NCI-H2171 (cell line): ENCODE results near the gene NSD1.

ENCODE experiments used
- DNase-seq: peaks from one replicate; lab custom pipeline; 2025; lab: John Stamatoyannopoulos, UW

NSD1 gene

GRCh38 chr5:177178733-177179304 lies 45.2 kb downstream of the NSD1 start:
- no peak for DNase-seq

- no peak for DNase-seq
Observed at GRCh38 chr5:177179431-177179830, 45.9 kb downstream of the NSD1 start.

GRCh38 chr5:177183142-177183541 lies 49.6 kb downstream of the NSD1 start:
- no peak for DNase-seq

GRCh38 chr5:177183766-177184360 lies 50.3 kb downstream of the NSD1 start:
- no peak for DNase-seq

- no peak for DNase-seq
Observed at GRCh38 chr5:177185993-177186392, 52.4 kb downstream of the NSD1 start.

GRCh38 chr5:177186645-177187044 lies 53.1 kb downstream of the NSD1 start:
- no peak for DNase-seq

GRCh38 chr5:177188775-177189174 lies 55.2 kb downstream of the NSD1 start:
- no peak for DNase-seq

GRCh38 chr5:177189416-177189815 lies 55.8 kb downstream of the NSD1 start:
- DNase-seq: no peak

- no peak for DNase-seq
Observed at GRCh38 chr5:177189965-177190364, 56.4 kb downstream of the NSD1 start.

GRCh38 chr5:177194268-177194667 lies 60.7 kb downstream of the NSD1 start:
- no peak for DNase-seq

- DNase-seq: no peak
Observed at GRCh38 chr5:177195307-177195952, 61.9 kb downstream of the NSD1 start.

- no peak for DNase-seq
Observed at GRCh38 chr5:177198738-177199137, 65.2 kb downstream of the NSD1 start.

GRCh38 chr5:177204281-177204680 lies 70.7 kb downstream of the NSD1 start:
- DNase-seq: no peak

GRCh38 chr5:177209610-177210009 lies 76.0 kb downstream of the NSD1 start:
- DNase-seq: no peak

- no peak for DNase-seq
Observed at GRCh38 chr5:177212242-177212641, 78.7 kb downstream of the NSD1 start.

- DNase-seq: no peak
Observed at GRCh38 chr5:177220576-177220975, 87.0 kb downstream of the NSD1 start.

GRCh38 chr5:177222269-177222668 lies 88.7 kb downstream of the NSD1 start:
- no peak for DNase-seq

GRCh38 chr5:177225798-177226197 lies 92.2 kb downstream of the NSD1 start:
- DNase-seq: no peak

GRCh38 chr5:177226860-177227259 lies 93.3 kb downstream of the NSD1 start:
- DNase-seq: no peak

GRCh38 chr5:177228751-177229150 lies 95.2 kb downstream of the NSD1 start:
- no peak for DNase-seq

- DNase-seq: no peak
Observed at GRCh38 chr5:177230660-177231059, 97.1 kb downstream of the NSD1 start.

- no peak for DNase-seq
Observed at GRCh38 chr5:177231479-177232250, 98.1 kb downstream of the NSD1 start.

GRCh38 chr5:177232358-177232757 lies 98.8 kb downstream of the NSD1 start:
- DNase-seq: no peak
